HFFc6 (cell line): ENCODE measurements around the gene CHST11. TPM values are rescaled to one million over a fixed set of nuclear protein-coding genes. Genes with fewer than 3 reads are reported as not detected.

Experiments used
- DNase-seq: peaks from one replicate; pipeline ENCODE4 v3.0.0-alpha.2; 2018
- H3K27ac Mint-ChIP-seq: 2 replicates; pipeline ENCODE4 v1.8.0; 2020; ENCODE audit warnings: mild to moderate bottlenecking, mixed read lengths
- H3K27me3 Mint-ChIP-seq: 2 replicates; pipeline ENCODE4 v1.8.0; 2021; ENCODE audit warnings: mild to moderate bottlenecking, moderate library complexity, mixed read lengths; ENCODE audit not compliant: insufficient read depth
- H3K36me3 Mint-ChIP-seq: 2 replicates; pipeline ENCODE4 v1.8.0; 2021; ENCODE audit warnings: low read depth, mixed read lengths
- H3K4me1 Mint-ChIP-seq: 2 replicates; pipeline ENCODE4 v1.8.0; 2020; ENCODE audit warnings: low read depth, mixed read lengths
- H3K4me3 Mint-ChIP-seq: 2 replicates; pipeline ENCODE4 v1.8.0; 2020; ENCODE audit warnings: mild to moderate bottlenecking, moderate library complexity, mixed read lengths
- H3K9me3 Mint-ChIP-seq: 2 replicates; pipeline ENCODE4 v1.8.0; 2020; ENCODE audit warnings: mild to moderate bottlenecking, mixed read lengths
- long read RNA-seq: library from polyadenylated mRNA; unstranded; transcript quantifications from one replicate; pipeline ENCODE4 v2.0.0, GENCODE V29; 2019
- total RNA-seq, 6 experiments: library from RNA; stranded (reverse); fragmentation: NEBNext Ultra II Directional; extraction: Animal tissue kit (Norgen Biotek cat#: 25700); gene quantifications; 2 replicates in 1 of 6; 3 replicates in 5 of 6; pipeline ENCODE4 v1.2.3, GENCODE V29; 2021
- TF ChIP-seq, protein P1 (sequence below): fragments of 200-600 bp; sonication (generic); IDR thresholded peaks from 2 replicates; pipeline ENCODE4 v1.5.0; 2021; ENCODE audit warnings: antibody characterized with exemption, mild to moderate bottlenecking

Gene CHST11
- total RNA-seq = 1 to 10 TPM; 2.4 to 4.3 (median 3.8) TPM
- long read RNA-seq, partial matches to known transcripts = 0 of 1 reads
- long read RNA-seq, other reads (novel, unspliced or antisense) = 1 of 1 reads

DNA sequence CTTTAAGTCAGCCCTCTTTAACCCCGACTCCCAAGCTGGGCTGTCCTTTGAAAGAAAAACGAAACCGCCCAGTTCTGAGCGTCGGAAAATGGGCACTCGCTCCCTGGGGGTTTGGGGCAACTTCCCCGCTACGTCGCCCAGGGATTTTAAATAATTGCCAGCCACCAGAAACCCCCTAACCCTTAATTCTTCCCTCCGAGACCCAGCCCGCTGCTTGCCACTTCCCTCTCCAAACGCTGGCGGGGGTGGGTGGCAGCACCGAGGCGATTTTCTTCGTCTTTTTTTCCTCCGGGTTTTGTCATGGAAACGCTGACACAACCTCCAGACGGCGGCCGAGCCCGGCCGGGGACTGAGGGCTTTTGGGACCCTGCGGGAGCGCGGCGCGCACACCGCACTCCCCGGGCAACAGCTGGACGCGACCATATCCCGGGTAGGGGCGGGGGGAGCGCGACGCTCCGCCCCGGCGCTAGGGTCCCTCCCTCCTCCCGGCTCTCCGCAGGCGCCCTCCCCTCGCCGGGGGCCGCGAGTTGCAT, at the start of gene CHST11:
TSS of gene CHST11 (plus strand) at position 532 of the 533 bp plus-strand sequence.
- H3K4me3 Mint-ChIP-seq = peak within 1 kb of the TSS; percentile 93
- H3K27me3 Mint-ChIP-seq = peaks cover 13% of the 10 kb centered on the region
- peaks cover 35% of the 10 kb centered on the region for H3K4me1 Mint-ChIP-seq
- H3K9me3 Mint-ChIP-seq = no peaks in the 10 kb centered on the region
- DNase-seq = peak; percentile 64
- peak within 1 kb of the TSS; percentile 87 for H3K27ac Mint-ChIP-seq
- TF ChIP-seq, protein P1, sequence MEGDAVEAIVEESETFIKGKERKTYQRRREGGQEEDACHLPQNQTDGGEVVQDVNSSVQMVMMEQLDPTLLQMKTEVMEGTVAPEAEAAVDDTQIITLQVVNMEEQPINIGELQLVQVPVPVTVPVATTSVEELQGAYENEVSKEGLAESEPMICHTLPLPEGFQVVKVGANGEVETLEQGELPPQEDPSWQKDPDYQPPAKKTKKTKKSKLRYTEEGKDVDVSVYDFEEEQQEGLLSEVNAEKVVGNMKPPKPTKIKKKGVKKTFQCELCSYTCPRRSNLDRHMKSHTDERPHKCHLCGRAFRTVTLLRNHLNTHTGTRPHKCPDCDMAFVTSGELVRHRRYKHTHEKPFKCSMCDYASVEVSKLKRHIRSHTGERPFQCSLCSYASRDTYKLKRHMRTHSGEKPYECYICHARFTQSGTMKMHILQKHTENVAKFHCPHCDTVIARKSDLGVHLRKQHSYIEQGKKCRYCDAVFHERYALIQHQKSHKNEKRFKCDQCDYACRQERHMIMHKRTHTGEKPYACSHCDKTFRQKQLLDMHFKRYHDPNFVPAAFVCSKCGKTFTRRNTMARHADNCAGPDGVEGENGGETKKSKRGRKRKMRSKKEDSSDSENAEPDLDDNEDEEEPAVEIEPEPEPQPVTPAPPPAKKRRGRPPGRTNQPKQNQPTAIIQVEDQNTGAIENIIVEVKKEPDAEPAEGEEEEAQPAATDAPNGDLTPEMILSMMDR = peak; percentile 48
- H3K36me3 Mint-ChIP-seq = no peaks in the 10 kb centered on the region

GRCh38 chr12:104407438-104407837, 49.3 kb upstream of the CHST11 start:
- Mint-ChIP-seq H3K9me3 (no peaks in the 10 kb centered on the region), H3K4me1 (peaks cover 18% of the 10 kb centered on the region), H3K27ac (no peak overlapping the region), H3K36me3 (no peaks in the 10 kb centered on the region; the same call in 1 of the 2 replicates), H3K4me3 (no peak overlapping the region), H3K27me3 (peaks cover 29% of the 10 kb centered on the region)
- no peak for DNase-seq
- TF ChIP-seq, protein P1 = no peak

GRCh38 chr12:104407922-104408321, 48.8 kb upstream of the CHST11 start:
- no peak overlapping the region for H3K4me3 Mint-ChIP-seq
- no peak for DNase-seq
- H3K27me3 Mint-ChIP-seq = peaks cover 28% of the 10 kb centered on the region
- no peak overlapping the region for H3K27ac Mint-ChIP-seq
- H3K36me3 Mint-ChIP-seq = no peaks in the 10 kb centered on the region; the same call in 1 of the 2 replicates
- H3K4me1 Mint-ChIP-seq = peaks cover 18% of the 10 kb centered on the region
- H3K9me3 Mint-ChIP-seq = no peaks in the 10 kb centered on the region
- TF ChIP-seq, protein P1 = no peak

DNA sequence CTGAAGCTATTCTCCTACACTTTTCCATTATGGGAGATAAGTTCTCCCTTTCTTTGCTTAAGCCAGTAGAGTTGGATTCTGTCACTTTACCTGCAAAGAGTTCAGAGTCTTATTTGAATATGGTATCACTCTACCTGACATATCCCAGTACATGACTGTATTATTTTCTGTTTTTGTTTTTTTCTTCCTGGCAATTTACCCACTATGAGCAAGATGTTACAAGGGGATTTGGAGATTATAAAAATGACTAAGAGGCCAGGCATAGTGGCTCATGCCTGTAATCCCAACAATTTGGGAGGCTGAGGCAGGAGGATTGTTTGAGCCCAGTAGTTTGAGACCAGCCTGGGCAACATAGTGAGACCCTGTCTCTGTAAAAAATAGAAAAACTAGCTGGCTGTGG, 46.4 kb upstream of the CHST11 start:
- Mint-ChIP-seq H3K9me3 (no peaks in the 10 kb centered on the region), H3K27ac (no peak overlapping the region), H3K4me1 (peaks cover 18% of the 10 kb centered on the region), H3K36me3 (no peaks in the 10 kb centered on the region; the same call in 1 of the 2 replicates), H3K4me3 (no peak overlapping the region), H3K27me3 (peaks cover 17% of the 10 kb centered on the region)
- no peak for DNase-seq
- TF ChIP-seq, protein P1 = no peak

GRCh38 chr12:104410786-104411185, 46.0 kb upstream of the CHST11 start:
- peaks cover 17% of the 10 kb centered on the region for H3K27me3 Mint-ChIP-seq
- no peak overlapping the region for H3K27ac Mint-ChIP-seq
- no peak for DNase-seq
- H3K4me1 Mint-ChIP-seq = peaks cover 18% of the 10 kb centered on the region
- no peaks in the 10 kb centered on the region for H3K9me3 Mint-ChIP-seq
- no peak overlapping the region for H3K4me3 Mint-ChIP-seq
- no peaks in the 10 kb centered on the region; the same call in 1 of the 2 replicates for H3K36me3 Mint-ChIP-seq
- TF ChIP-seq, protein P1 = no peak
